ENCODE measurements around the gene SEMA4A. TPM values are rescaled to one million over a fixed set of nuclear protein-coding genes. Genes with fewer than 3 reads are reported as not detected.

SEMA4A gene
- total and polyA plus RNA-seq, 2 donors (not counting 1 experiment from before 2014, with no cell fraction given), result 0.27 to 0.99 TPM

DNA sequence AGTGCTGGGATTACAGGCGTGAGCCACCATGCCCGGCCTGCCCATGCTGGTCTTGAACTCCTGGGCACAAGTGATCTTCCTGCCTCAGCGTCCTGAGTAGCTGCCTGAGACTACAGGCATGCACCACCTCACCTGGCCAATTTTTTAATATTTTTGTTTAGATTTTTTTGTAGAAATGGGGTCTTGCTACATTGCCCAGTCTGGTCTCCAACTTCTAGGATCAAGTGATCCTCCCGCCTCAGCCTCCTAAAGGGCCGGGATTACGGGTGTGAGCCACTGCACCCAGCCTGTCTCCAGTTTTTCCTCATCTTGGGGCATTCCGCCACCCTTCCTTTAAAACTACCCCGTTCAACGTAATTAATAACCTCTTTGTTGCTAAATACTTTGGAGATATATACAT is 66.8 kb downstream of the SEMA4A start:
- peaks cover 8% of the 10 kb centered on the region for H3K36me3 ChIP-seq (ENCODE audit: control insufficient read depth, insufficient read depth, low read length)
- TF ChIP-seq EZH2 (IDR thresholded peaks at IDR 0.05; ENCODE audit: low read length, missing control alignments), result no peak
- no peak for TF ChIP-seq CTCF (conservative IDR thresholded peaks at IDR 0.05 in 1 of 2, IDR thresholded peaks at IDR 0.05 in 1 of 2; ENCODE audit: low read depth in 1 of 2, low read length in 2 of 2)

DNA sequence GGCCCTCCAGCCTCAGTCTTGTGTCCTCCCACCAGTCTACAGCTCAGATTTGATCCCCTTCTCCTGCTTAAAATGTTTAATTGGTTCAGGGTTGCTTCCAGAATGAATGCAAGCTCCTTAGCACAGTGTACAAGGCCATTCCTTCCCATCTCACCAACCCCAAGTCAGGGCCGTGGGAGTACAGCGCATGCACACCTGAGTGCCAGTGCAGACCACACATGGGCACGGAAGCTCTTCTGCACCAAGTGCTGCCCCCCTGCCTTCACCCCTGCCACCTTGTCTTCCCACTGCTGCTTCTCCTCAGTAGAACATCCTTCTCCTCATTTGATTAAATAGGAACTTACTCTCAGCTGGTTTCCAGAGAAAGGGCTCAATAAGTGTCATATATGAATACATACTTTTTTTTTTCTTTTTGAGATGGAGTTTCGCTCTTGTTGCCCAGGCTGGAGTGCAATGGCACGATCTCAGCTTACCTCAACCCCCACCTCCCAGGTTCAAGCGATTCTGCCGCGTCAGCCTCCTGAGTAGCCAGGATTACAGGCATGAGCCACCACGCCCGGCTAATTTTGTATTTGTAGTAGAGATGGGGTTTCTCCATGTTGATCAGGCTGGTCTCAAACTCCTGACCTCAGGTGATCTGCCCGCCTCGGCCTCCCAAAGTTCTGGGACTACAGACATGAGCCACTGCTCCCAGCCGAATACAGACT is 68.8 kb downstream of the SEMA4A start:
- no peak overlapping the region for H3K27ac ChIP-seq (ENCODE audit: insufficient read depth, low read length)
- no peak overlapping the region for H3K4me2 ChIP-seq (ENCODE audit: extremely low read depth, insufficient read depth, low read length)
- H2AFZ ChIP-seq (ENCODE audit: low read length), result no peak overlapping the region
- TF ChIP-seq CTCF (conservative IDR thresholded peaks at IDR 0.05 in 1 of 2, IDR thresholded peaks at IDR 0.05 in 1 of 2; ENCODE audit: low read depth in 1 of 2, low read length in 2 of 2), result no peak
- TF ChIP-seq EZH2 (IDR thresholded peaks at IDR 0.05; ENCODE audit: low read length, missing control alignments), result no peak
- no peak for DNase-seq (ENCODE audit: low read depth in 2 of 2)
- H3K79me2 ChIP-seq (ENCODE audit: control insufficient read depth, insufficient read depth, low read length), result no peaks in the 10 kb centered on the region
- no peaks in the 10 kb centered on the region for H3K4me1 ChIP-seq (ENCODE audit: control insufficient read depth, extremely low read depth, insufficient read depth, low read length)
- peaks cover 7% of the 10 kb centered on the region for H3K36me3 ChIP-seq (ENCODE audit: control insufficient read depth, insufficient read depth, low read length)
- no peaks in the 10 kb centered on the region for H3K27me3 ChIP-seq (ENCODE audit: control insufficient read depth, insufficient read depth, low read length)
- no peak overlapping the region for H3K9ac ChIP-seq (ENCODE audit: insufficient read depth, low read length)
- no peaks in the 10 kb centered on the region for H4K20me1 ChIP-seq (ENCODE audit: control insufficient read depth, extremely low read depth, insufficient read depth, low read length)
- no peaks in the 10 kb centered on the region for H3K9me3 ChIP-seq (ENCODE audit: control insufficient read depth, insufficient read depth, low read depth, low read length)
- H3K4me3 ChIP-seq (replicated peaks in 1 of 4; ENCODE audit: control extremely low read depth in 1 of 4, insufficient read depth in 1 of 4, low read depth in 3 of 4, low read length in 4 of 4), result no peak overlapping the region

More for the DNA sequence above, 66.8 kb downstream of the SEMA4A start:
- H2AFZ ChIP-seq (ENCODE audit: low read length), result no peak overlapping the region
- DNase-seq (ENCODE audit: low read depth in 2 of 2), result no peak
- no peaks in the 10 kb centered on the region for H4K20me1 ChIP-seq (ENCODE audit: control insufficient read depth, extremely low read depth, insufficient read depth, low read length)
- no peaks in the 10 kb centered on the region for H3K4me1 ChIP-seq (ENCODE audit: control insufficient read depth, extremely low read depth, insufficient read depth, low read length)
- no peak overlapping the region for H3K4me2 ChIP-seq (ENCODE audit: extremely low read depth, insufficient read depth, low read length)
- no peak overlapping the region for H3K9ac ChIP-seq (ENCODE audit: insufficient read depth, low read length)
- no peaks in the 10 kb centered on the region for H3K79me2 ChIP-seq (ENCODE audit: control insufficient read depth, insufficient read depth, low read length)
- H3K4me3 ChIP-seq (replicated peaks in 1 of 4; ENCODE audit: control extremely low read depth in 1 of 4, insufficient read depth in 1 of 4, low read depth in 3 of 4, low read length in 4 of 4), result no peak overlapping the region
- H3K27ac ChIP-seq (ENCODE audit: insufficient read depth, low read length), result no peak overlapping the region
- no peaks in the 10 kb centered on the region for H3K9me3 ChIP-seq (ENCODE audit: control insufficient read depth, insufficient read depth, low read depth, low read length)
- H3K27me3 ChIP-seq (ENCODE audit: control insufficient read depth, insufficient read depth, low read length), result no peaks in the 10 kb centered on the region

DNA sequence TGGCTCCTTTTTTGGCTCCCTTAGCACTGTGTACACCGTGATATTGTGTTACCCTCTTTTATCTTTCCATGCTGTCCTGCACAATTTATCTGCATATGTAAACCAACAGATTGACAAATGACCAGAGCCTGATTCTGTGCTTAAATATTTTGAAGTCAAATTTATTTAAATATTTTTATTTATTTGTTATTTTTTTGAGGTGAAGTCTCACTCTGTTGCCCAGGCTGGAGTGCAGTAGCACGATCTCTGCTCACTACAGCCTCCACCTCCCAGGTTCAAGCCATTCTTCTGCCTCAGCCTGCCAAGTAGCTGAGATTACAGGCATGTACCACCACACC is 72.3 kb downstream of the SEMA4A start:
- no peak for DNase-seq (ENCODE audit: low read depth in 2 of 2)
- Histone ChIP-seq H3K9me3 (ENCODE audit: control insufficient read depth, insufficient read depth, low read depth, low read length) (no peaks in the 10 kb centered on the region), H4K20me1 (ENCODE audit: control insufficient read depth, extremely low read depth, insufficient read depth, low read length) (no peaks in the 10 kb centered on the region), H3K4me1 (ENCODE audit: control insufficient read depth, extremely low read depth, insufficient read depth, low read length) (no peaks in the 10 kb centered on the region), H3K9ac (ENCODE audit: insufficient read depth, low read length) (no peak overlapping the region), H2AFZ (ENCODE audit: low read length) (no peak overlapping the region), H3K36me3 (ENCODE audit: control insufficient read depth, insufficient read depth, low read length) (peaks cover 7% of the 10 kb centered on the region), H3K4me2 (ENCODE audit: extremely low read depth, insufficient read depth, low read length) (no peak overlapping the region), H3K27ac (ENCODE audit: insufficient read depth, low read length) (no peak overlapping the region), H3K79me2 (ENCODE audit: control insufficient read depth, insufficient read depth, low read length) (no peaks in the 10 kb centered on the region), H3K27me3 (ENCODE audit: control insufficient read depth, insufficient read depth, low read length) (no peaks in the 10 kb centered on the region), H3K4me3 (replicated peaks in 1 of 4; ENCODE audit: control extremely low read depth in 1 of 4, insufficient read depth in 1 of 4, low read depth in 3 of 4, low read length in 4 of 4) (no peak overlapping the region)
- TF ChIP-seq CTCF (conservative IDR thresholded peaks at IDR 0.05 in 1 of 2, IDR thresholded peaks at IDR 0.05 in 1 of 2; ENCODE audit: low read depth in 1 of 2, low read length in 2 of 2) (no peak), EZH2 (IDR thresholded peaks at IDR 0.05; ENCODE audit: low read length, missing control alignments) (no peak)
